Measurements from ENCODE around the gene ALG1L2.
"Not testable (repeated sequence)": the region's sequence is repeated elsewhere in the genome, so short reads cannot be mapped to it uniquely, and the experiment has no call there.

DNA sequence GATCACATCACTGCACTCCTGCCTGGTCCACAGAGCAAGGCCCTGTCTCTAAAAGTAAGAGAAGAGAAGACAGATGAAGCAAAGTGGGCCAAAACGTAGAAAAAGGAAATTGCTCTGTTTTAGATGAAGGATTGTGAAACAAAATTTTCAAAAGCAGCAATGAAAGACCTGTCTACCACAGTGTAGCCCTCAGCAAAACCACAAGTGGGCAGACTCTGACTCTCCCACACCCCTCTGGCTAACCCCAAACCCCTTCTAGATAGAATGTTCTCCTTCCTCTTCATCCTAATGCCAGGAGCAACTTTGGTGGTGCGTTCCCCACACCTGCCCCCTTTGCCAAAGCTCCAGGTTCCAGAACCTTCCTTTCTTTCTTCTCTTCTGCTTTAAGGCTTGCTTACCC lies 5.0 kb downstream of the ALG1L2 start:
- TF ChIP-seq POLR2AphosphoS5 (IDR thresholded peaks at IDR 0.05): not testable (repeated sequence)
- TF ChIP-seq, protein P1, sequence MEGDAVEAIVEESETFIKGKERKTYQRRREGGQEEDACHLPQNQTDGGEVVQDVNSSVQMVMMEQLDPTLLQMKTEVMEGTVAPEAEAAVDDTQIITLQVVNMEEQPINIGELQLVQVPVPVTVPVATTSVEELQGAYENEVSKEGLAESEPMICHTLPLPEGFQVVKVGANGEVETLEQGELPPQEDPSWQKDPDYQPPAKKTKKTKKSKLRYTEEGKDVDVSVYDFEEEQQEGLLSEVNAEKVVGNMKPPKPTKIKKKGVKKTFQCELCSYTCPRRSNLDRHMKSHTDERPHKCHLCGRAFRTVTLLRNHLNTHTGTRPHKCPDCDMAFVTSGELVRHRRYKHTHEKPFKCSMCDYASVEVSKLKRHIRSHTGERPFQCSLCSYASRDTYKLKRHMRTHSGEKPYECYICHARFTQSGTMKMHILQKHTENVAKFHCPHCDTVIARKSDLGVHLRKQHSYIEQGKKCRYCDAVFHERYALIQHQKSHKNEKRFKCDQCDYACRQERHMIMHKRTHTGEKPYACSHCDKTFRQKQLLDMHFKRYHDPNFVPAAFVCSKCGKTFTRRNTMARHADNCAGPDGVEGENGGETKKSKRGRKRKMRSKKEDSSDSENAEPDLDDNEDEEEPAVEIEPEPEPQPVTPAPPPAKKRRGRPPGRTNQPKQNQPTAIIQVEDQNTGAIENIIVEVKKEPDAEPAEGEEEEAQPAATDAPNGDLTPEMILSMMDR (IDR thresholded peaks at IDR 0.05): not testable (repeated sequence)
